GM19463 (cell line): ENCODE measurements around the gene BRD8.

ENCODE experiments used
- ATAC-seq: cut with Tn5 transposase; IDR thresholded peaks from one replicate; pipeline ENCODE4 v1.9.1; 2021; ENCODE audit warnings: mild to moderate bottlenecking, moderate library complexity; ENCODE audit not compliant: unreplicated experiment

Gene BRD8

DNA sequence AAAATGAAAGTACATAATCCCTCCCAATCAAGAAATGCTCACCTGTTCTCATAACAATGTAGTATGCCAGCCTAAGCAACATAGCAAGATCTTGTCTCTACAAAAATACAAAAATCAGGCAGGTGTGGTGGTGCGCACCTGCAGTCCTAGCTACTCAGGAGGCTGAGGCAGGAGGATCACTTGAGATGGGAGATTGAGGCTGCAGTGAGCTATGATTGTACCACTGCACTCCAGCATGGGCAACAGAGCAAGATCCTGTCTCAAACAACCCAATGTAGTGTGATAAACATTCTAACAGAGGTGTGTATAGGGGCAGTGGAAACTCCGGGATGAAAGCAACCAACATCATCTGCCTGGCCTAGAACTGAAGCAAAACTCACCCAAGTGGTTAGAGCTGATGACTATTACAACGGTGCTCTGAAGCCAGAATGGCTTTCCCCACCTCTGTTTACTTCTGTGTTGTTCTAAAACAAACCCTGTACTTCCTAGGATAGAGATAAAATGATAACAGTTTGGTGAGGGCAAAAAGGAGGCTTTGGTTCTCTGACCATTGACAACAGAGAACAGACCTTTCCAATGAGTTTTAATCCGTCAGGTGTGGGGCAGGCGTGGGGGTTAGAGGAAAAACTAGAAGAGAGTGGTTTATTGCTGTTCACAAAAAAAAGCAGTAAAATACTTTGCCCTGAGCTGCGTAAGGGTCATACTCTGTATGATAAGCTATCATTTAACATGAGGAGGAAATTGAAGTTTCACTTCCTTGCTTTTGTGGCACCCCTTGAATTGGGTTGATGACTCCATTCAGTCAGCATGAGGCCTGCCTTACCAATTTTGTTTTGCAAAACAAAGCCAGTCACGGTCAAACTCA lies 75.7 kb downstream of the BRD8 start:
- no peak for ATAC-seq

DNA sequence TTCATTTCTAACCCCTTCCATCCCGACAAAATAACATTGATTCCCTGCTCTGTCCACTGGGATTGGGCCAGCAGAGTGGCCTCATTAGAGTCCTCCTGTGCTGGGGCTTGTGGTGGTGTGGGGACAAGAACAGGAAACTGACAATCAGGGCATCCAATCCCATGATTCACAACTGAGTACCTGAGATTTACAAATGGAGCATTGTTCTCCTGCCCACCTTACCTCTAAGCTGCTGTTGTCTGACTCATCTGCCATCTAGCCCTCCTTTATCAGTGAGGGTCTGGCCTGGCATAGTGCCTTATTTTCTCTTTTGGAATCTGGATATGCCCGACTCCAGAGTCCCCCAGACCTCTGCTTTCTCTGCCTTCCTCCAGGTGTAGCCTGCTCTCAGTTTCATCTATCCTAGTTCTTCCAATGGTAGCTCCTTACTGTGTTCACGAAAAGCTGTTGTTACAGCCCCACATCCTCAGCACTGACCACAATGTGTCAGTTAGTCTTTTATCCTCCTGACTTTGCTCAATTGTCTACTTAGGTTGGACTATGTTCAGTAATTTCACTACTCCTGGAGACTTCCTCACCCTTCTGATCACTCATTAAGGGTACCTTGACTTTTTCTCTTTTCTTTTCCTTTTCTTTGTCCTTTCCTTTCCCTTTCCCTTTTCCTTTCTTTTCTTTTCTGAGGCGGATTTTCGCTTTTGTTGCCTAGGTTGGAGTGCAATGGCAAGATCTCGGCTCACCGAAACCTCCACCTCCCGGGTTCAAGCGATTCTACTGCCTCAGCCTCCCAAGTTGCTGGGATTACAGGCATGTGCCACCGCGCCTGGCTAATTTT lies 81.2 kb downstream of the BRD8 start:
- no peak for ATAC-seq

DNA sequence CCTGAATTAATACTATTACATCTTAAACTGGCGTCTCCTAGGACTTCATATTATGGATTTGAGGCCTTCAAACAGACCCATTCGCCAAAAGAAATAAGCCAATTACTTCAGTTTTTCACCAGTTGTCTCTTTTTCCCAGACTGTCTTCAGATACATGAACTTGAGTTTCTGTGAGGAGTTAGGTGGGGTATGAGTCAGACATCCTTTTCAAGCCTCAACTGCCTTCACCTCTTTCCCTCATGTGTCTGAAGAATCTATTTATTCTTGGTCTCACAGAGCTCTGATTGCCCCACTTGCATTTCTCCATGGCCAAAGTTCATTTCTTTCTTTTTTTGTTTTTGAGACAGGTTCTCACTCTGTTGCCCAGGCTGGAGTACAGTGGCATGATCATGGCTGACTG lies 82.1 kb downstream of the BRD8 start:
- ATAC-seq = no peak

DNA sequence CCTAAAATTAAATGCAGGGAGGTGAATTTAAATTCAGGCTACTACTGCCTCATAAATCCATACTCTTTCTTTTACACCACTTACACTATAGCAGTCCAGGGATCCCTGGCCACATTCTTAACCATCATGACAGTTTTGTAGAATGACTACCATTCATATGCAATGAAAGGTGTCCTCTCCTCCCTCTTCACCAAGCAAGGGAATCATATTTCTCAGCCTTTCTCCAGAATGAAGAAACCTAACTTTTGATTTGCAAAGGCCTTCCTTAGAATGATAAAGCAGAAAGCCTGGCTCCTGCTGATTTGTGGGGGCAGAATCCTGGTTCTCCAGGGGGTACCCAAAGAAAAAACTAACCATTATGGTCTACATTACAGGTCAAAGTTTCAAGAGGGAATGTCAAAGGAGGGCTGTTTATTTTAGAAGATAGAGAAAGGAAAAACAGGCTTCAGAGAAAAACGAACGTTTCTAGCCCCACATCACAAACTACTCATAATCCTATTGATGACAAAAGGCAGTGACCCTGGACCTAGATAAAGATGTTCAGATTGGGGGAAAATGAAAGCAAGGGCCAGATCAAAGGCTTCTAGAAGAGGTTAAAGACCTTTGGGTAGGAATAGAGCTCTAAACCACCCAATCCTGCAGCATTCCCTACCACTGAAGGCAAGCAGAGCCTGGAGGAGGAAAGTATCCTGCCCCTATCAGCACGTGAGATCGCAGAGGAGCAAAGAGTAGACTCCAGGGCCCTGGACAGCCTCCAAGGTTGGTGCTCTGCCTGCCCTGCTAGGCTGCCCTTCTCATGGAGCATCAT lies 83.1 kb downstream of the BRD8 start:
- ATAC-seq = no peak

DNA sequence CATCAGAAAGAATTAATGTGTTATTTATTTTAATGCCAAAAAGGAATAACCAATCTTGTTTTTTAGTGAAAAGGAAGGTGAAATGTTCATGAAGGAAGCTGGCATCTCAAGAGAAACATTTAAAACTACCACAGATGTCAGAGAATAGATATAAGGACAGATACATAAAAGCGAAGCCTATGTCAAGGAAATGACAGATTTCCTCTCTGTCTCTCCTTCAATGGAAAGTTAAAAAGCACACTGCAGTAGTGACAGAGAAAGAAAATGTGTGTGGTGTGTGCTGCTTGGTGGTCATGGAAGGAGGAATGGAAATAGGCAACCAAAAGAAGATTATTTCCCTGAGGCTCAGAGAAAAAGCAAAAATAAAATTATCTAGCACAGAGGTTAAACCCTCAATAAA lies 85.4 kb downstream of the BRD8 start:
- ATAC-seq = no peak

DNA sequence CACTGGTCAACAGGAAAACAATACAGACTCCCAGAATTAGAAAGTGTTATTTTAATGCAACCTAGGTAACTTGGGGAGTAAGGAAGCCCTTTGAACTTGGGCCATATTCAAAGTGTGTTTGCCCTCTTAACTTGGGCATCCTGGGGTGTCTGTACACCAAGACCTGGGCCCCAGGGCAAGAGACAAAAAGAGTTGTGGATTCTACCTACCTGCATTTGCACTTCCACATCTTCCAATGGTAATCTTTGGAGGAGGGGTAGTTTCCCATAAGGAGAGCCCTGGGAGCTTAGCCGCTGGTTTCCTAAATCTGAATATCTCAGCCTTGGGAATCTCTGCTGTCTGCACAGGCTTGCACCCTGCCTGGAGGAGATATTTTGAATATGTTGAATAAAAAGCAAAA lies 86.1 kb downstream of the BRD8 start:
- no peak for ATAC-seq

DNA sequence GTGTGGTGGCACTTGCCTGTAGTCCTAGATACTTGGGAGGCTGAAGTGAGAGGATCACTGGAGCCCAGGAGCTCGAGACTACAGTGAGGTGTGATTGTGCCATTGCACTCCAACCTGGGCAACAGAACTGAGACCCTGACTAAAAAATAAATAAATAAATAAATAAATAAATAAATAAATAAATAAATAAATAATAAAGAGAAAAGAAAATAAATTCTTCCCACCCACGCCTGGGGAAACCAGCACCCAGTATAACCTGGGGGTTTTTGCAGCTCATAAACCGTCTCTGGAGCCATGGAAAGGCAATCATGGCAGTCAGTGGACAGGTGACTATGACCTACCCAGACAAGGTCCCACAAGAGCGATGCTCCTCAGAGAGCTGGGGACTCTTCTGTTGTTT lies 86.7 kb downstream of the BRD8 start:
- ATAC-seq = no peak
